Neural cell (in vitro differentiated cells): Measurements from ENCODE around the gene ATP5F1E.

Experiments used
- POLR2AphosphoS5 ChIP-seq: IDR thresholded peaks from 2 replicates; pipeline ENCODE4 v1.6.1; 2012
- RAD21 ChIP-seq: fragments of 450-650 bp; conservative IDR thresholded peaks from 2 replicates; pipeline ENCODE4 v1.6.1; 2014; ENCODE audit warnings: antibody characterized with exemption, mild to moderate bottlenecking, moderate library complexity
- TF ChIP-seq, protein P1 (sequence below): fragments of 450-650 bp; IDR thresholded peaks from 2 replicates; pipeline ENCODE4 v1.5.1; 2014; ENCODE audit warnings: antibody characterized with exemption, mild to moderate bottlenecking, moderate library complexity; ENCODE audit not compliant: poor library complexity, severe bottlenecking

DNA sequence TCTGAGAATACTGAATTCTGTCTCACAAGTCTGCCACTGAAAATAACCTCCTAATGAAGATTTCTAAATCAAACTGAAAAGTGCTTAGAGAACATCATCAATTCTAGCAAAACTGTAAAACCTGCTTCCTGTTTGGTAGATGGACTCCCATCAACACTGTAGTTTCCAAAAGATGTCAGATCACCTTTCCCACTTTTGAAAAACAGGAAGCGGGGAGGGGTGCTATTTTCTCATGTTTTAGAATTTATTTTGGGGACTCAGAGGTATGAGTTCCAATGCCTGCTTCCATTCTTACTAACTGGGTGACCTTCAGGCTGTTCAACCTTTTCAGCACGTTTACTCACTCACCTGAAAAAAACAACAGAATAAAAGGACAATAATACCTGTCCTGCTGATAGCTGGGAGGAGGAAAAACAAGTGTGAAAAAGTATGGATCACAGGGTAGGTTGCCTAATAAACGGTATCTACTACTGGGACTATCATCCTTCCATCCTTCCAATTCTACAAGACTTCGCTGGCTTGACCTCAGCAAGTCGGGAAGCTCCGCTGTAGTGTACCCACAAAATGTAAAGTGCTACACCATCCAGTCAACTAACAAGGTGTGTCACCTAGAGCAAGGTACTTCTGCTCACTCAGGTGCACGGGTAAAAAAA, 1.1 kb downstream of the ATP5F1E start:
- TF ChIP-seq POLR2AphosphoS5: no peak
- TF ChIP-seq RAD21: no peak
- TF ChIP-seq, protein P1, sequence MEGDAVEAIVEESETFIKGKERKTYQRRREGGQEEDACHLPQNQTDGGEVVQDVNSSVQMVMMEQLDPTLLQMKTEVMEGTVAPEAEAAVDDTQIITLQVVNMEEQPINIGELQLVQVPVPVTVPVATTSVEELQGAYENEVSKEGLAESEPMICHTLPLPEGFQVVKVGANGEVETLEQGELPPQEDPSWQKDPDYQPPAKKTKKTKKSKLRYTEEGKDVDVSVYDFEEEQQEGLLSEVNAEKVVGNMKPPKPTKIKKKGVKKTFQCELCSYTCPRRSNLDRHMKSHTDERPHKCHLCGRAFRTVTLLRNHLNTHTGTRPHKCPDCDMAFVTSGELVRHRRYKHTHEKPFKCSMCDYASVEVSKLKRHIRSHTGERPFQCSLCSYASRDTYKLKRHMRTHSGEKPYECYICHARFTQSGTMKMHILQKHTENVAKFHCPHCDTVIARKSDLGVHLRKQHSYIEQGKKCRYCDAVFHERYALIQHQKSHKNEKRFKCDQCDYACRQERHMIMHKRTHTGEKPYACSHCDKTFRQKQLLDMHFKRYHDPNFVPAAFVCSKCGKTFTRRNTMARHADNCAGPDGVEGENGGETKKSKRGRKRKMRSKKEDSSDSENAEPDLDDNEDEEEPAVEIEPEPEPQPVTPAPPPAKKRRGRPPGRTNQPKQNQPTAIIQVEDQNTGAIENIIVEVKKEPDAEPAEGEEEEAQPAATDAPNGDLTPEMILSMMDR: no peak
